SU-DHL-6 (cell line): ENCODE measurements around the gene NUP210.

Experiments
- H2AFZ ChIP-seq: fragments of 200-600 bp; sonication (generic); 2 replicates; pipeline ENCODE4 v1.6.1; 2014; ENCODE audit warnings: low read depth, mild to moderate bottlenecking, moderate library complexity, mixed read lengths, antibody characterized with exemption, low read length; ENCODE audit not compliant: severe bottlenecking
- H3F3A ChIP-seq: fragments of 200-600 bp; shearing (Covaris generic); 2 replicates; pipeline ENCODE4 v1.6.0; 2016; ENCODE audit warnings: antibody characterized with exemption, mild to moderate bottlenecking; ENCODE audit not compliant: insufficient read depth
- H3K27ac ChIP-seq: fragments of 200-600 bp; sonication (generic); 2 replicates; pipeline ENCODE4 v1.5.1; 2016; ENCODE audit warnings: low read depth, mild to moderate bottlenecking, low read length, moderate library complexity, mixed read lengths
- H3K27me3 ChIP-seq: fragments of 200-600 bp; sonication (generic), shearing (Covaris generic); 2 replicates; pipeline ENCODE4 v1.6.0; 2014; ENCODE audit warnings: mild to moderate bottlenecking, low read length
- H3K36me3 ChIP-seq: fragments of 200-600 bp; sonication (generic); 2 replicates; pipeline ENCODE4 v1.6.1; 2014; ENCODE audit warnings: mild to moderate bottlenecking, low read length, mixed read lengths
- H3K4me2 ChIP-seq: fragments of 300-600, 200-600 bp; shearing (Covaris generic), sonication (generic); 2 replicates; pipeline ENCODE4 v1.6.0; 2014; ENCODE audit warnings: low read length, low read depth, mild to moderate bottlenecking; ENCODE audit not compliant: poor library complexity, severe bottlenecking
- H3K4me3 ChIP-seq: fragments of 200-600 bp; sonication (generic); 2 replicates; pipeline ENCODE4 v1.5.1; 2014; ENCODE audit warnings: antibody characterized with exemption, low read length, mild to moderate bottlenecking, mixed read lengths; ENCODE audit not compliant: insufficient read depth, poor library complexity, severe bottlenecking
- H3K79me2 ChIP-seq: fragments of 200-600 bp; sonication (generic); 2 replicates; pipeline ENCODE4 v1.6.1; 2014; ENCODE audit warnings: mild to moderate bottlenecking, low read length, moderate library complexity; ENCODE audit not compliant: insufficient read depth
- H3K9ac ChIP-seq: fragments of 200-600 bp; sonication (generic); 2 replicates; pipeline ENCODE4 v1.7.0; 2014; ENCODE audit warnings: mild to moderate bottlenecking, low read length
- H3K9me2 ChIP-seq: fragments of 200-600 bp; sonication (generic); replicated peaks from 2 replicates; pipeline ENCODE4 v1.6.1; 2014; ENCODE audit warnings: low read length; ENCODE audit not compliant: insufficient read depth
- H3K9me3 ChIP-seq: fragments of 200-600 bp; sonication (generic); 2 replicates; pipeline ENCODE4 v1.6.1; 2014; ENCODE audit warnings: low read length, mixed read lengths; ENCODE audit not compliant: insufficient read depth
- H4K20me1 ChIP-seq: fragments of 200-600 bp; sonication (generic); 2 replicates; pipeline ENCODE4 v1.6.1; 2014; ENCODE audit warnings: low read depth, mild to moderate bottlenecking, antibody characterized with exemption, low read length, moderate library complexity, mixed read lengths
- CTCF ChIP-seq: fragments of 200-600 bp; sonication (generic); IDR thresholded peaks from one replicate; pipeline ENCODE4 v1.5.1; 2017; ENCODE audit warnings: antibody characterized with exemption, mild to moderate bottlenecking, low read length, moderate library complexity; ENCODE audit not compliant: insufficient read depth, poor library complexity, severe bottlenecking
- EZH2phosphoT487 ChIP-seq: fragments of 200-600 bp; sonication (generic), shearing (Covaris generic); conservative IDR thresholded peaks from 2 replicates; pipeline ENCODE4 v1.6.1; 2018; ENCODE audit warnings: mild to moderate bottlenecking, antibody characterized with exemption, low read length, moderate library complexity, mixed read lengths

Gene NUP210

GRCh38 chr3:13372656-13373055 lies 47.5 kb downstream of the NUP210 start:
- H3K36me3 ChIP-seq: peaks cover 7% of the 10 kb centered on the region; the same call in 1 of the 2 replicates

GRCh38 chr3:13372126-13372525 lies 48.0 kb downstream of the NUP210 start:
- Histone ChIP-seq H3K4me3 (no peak overlapping the region), H3K36me3 (peaks cover 7% of the 10 kb centered on the region; the same call in 1 of the 2 replicates), H3K27me3 (no peaks in the 10 kb centered on the region), H3K27ac (no peak overlapping the region), H2AFZ (no peak overlapping the region), H3K79me2 (no peaks in the 10 kb centered on the region), H3K9ac (no peak overlapping the region), H3F3A (no peaks in the 10 kb centered on the region), H3K4me2 (no peak overlapping the region), H3K9me2 (no peaks in the 10 kb centered on the region), H4K20me1 (no peaks in the 10 kb centered on the region), H3K9me3 (no peaks in the 10 kb centered on the region)
- TF ChIP-seq EZH2phosphoT487: no peak
- TF ChIP-seq CTCF: no peak

More at GRCh38 chr3:13372656-13373055, 47.5 kb downstream of the NUP210 start:
- Histone ChIP-seq H3K9me2 (no peaks in the 10 kb centered on the region), H3K4me3 (no peak overlapping the region), H3K27ac (no peak overlapping the region), H3K27me3 (no peaks in the 10 kb centered on the region), H3K9me3 (no peaks in the 10 kb centered on the region), H3F3A (no peaks in the 10 kb centered on the region), H3K4me2 (no peak overlapping the region), H4K20me1 (no peaks in the 10 kb centered on the region), H3K79me2 (no peaks in the 10 kb centered on the region), H3K9ac (no peak overlapping the region), H2AFZ (no peak overlapping the region)
- no peak for TF ChIP-seq EZH2phosphoT487
- TF ChIP-seq CTCF: no peak

GRCh38 chr3:13371100-13372075 lies 48.7 kb downstream of the NUP210 start:
- Histone ChIP-seq H3K27me3 (no peaks in the 10 kb centered on the region), H3K9me3 (no peaks in the 10 kb centered on the region), H3K27ac (no peak overlapping the region), H4K20me1 (no peaks in the 10 kb centered on the region), H3F3A (no peaks in the 10 kb centered on the region), H3K9ac (no peak overlapping the region), H2AFZ (no peak overlapping the region), H3K9me2 (no peaks in the 10 kb centered on the region), H3K36me3 (peaks cover 7% of the 10 kb centered on the region; the same call in 1 of the 2 replicates), H3K4me2 (no peak overlapping the region), H3K4me3 (no peak overlapping the region), H3K79me2 (no peaks in the 10 kb centered on the region)
- no peak for TF ChIP-seq EZH2phosphoT487
- no peak for TF ChIP-seq CTCF
